IPS DF 19.7 (cell line): ENCODE measurements around the gene FMN2.

Experiments used
- DNase-seq: peaks from one replicate; pipeline ENCODE4 v3.0.0-alpha.2; 2013; ENCODE audit warnings: low read depth, low spot score

Gene FMN2

GRCh38 chr1:240198376-240198775 lies 106.7 kb downstream of the FMN2 start:
- no peak for DNase-seq

- DNase-seq, result no peak
These were observed 108.3 kb downstream of the FMN2 start for GRCh38 chr1:240199758-240200645.

- DNase-seq, result no peak
These were observed 110.2 kb downstream of the FMN2 start for GRCh38 chr1:240201931-240202330.

- DNase-seq, result no peak
These were observed 115.5 kb downstream of the FMN2 start for GRCh38 chr1:240207073-240207709.

- DNase-seq, result no peak
These were observed 118.3 kb downstream of the FMN2 start for GRCh38 chr1:240210026-240210425.

- no peak for DNase-seq
These were observed 120.9 kb downstream of the FMN2 start for GRCh38 chr1:240212556-240212955.

GRCh38 chr1:240217403-240217802 lies 125.7 kb downstream of the FMN2 start:
- no peak for DNase-seq

- DNase-seq, result no peak
These were observed 127.4 kb downstream of the FMN2 start for GRCh38 chr1:240219104-240219503.

GRCh38 chr1:240226102-240226501 lies 134.4 kb downstream of the FMN2 start:
- no peak for DNase-seq

- DNase-seq, result no peak
These were observed 139.1 kb downstream of the FMN2 start for GRCh38 chr1:240230816-240231215.

GRCh38 chr1:240232530-240232929 lies 140.8 kb downstream of the FMN2 start:
- DNase-seq, result no peak

GRCh38 chr1:240234485-240235210 lies 143.0 kb downstream of the FMN2 start:
- DNase-seq, result no peak

- no peak for DNase-seq
These were observed 144.0 kb downstream of the FMN2 start for GRCh38 chr1:240235521-240236288.

- no peak for DNase-seq
These were observed 145.6 kb downstream of the FMN2 start for GRCh38 chr1:240237305-240237721.

GRCh38 chr1:240239309-240239708 lies 147.6 kb downstream of the FMN2 start:
- DNase-seq, result no peak

- no peak for DNase-seq
These were observed 149.6 kb downstream of the FMN2 start for GRCh38 chr1:240241278-240241677.

- no peak for DNase-seq
These were observed 151.0 kb downstream of the FMN2 start for GRCh38 chr1:240242601-240243144.

GRCh38 chr1:240244968-240245628 lies 153.4 kb downstream of the FMN2 start:
- no peak for DNase-seq

- DNase-seq, result no peak
These were observed 153.9 kb downstream of the FMN2 start for GRCh38 chr1:240245629-240246020.

GRCh38 chr1:240247899-240248298 lies 156.2 kb downstream of the FMN2 start:
- no peak for DNase-seq

GRCh38 chr1:240254006-240254405 lies 162.3 kb downstream of the FMN2 start:
- no peak for DNase-seq
